ENCODE data around the gene SMIM32.

- no peak for TF ChIP-seq EZH2 (IDR thresholded peaks at IDR 0.05; ENCODE audit: insufficient read depth, low read length)
- no peak for TF ChIP-seq CTCF (IDR thresholded peaks at IDR 0.05; ENCODE audit: insufficient read depth, low read depth, low read length)
These were observed 7.8 kb upstream of the SMIM32 start for GRCh38 chr5:136200761-136201160.
